LNCaP clone FGC (cell line): ENCODE measurements around the gene EVC2.

Source experiments
- DNase-seq: peaks from one replicate; pipeline ENCODE4 v3.0.0-alpha.2; 2011; ENCODE audit warnings: low read depth
- H3K4me3 ChIP-seq: 2 replicates; pipeline ENCODE4 v1.5.1; 2011; ENCODE audit warnings: mild to moderate bottlenecking, low read depth, low read length, control low read depth
- CTCF ChIP-seq: IDR thresholded peaks from 2 replicates; pipeline ENCODE4 v1.5.1; 2012; ENCODE audit warnings: mild to moderate bottlenecking; ENCODE audit not compliant: control insufficient read depth, insufficient read depth; ENCODE audit errors: extremely low read depth

EVC2 gene

GRCh38 chr4:5701971-5702370, 6.4 kb downstream of the EVC2 start:
- TF ChIP-seq CTCF: no peak
- H3K4me3 ChIP-seq: no peak overlapping the region
- DNase-seq: no peak

DNA sequence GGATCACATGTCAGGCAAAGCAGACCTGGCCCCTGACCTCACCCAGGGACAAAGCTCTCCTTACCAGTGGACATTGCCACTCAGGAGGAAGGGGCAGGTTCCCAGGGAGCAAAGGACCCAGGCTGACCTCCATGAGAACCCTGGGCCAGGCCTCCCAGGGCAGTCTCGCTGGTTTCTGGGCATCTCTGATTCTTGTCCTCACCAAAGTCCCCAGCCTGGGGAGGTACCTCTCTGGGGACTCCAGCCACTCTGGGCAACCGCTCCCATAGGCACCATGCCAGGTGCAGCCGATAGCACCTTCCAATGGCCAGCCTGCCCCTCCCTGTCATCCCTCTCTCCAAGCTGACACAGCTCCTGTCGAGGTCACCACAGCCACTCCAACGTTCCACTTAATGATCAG, 7.9 kb downstream of the EVC2 start:
- TF ChIP-seq CTCF: no peak
- H3K4me3 ChIP-seq: no peak overlapping the region
- no peak for DNase-seq

- no peak for DNase-seq
- no peak for TF ChIP-seq CTCF
- H3K4me3 ChIP-seq: no peak overlapping the region
Observed at GRCh38 chr4:5696341-5696740, 12.0 kb downstream of the EVC2 start.

DNA sequence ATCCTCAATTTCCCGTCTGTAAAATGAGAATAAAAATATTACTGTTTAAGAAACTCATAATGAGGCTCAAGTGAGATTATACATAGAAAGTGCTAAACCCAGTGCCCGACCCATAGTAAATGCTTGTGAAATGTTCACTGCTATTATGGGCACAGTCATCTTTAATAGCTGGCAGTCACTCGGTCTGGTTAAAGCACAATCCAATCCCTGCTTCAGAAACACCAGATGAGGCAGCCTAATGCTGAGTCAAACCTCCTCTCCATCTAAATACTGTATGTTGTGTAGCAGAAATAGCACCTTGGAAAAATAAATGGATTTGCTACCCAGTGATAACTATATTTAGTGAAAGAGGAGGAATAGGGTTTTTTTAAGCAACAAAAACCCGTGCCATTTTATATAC, 14.5 kb downstream of the EVC2 start:
- no peak for DNase-seq
- TF ChIP-seq CTCF: no peak
- no peak overlapping the region for H3K4me3 ChIP-seq

- no peak overlapping the region for H3K4me3 ChIP-seq
- no peak for TF ChIP-seq CTCF
- no peak for DNase-seq
Observed at GRCh38 chr4:5691491-5692132, 16.7 kb downstream of the EVC2 start.

GRCh38 chr4:5689065-5689464, 19.3 kb downstream of the EVC2 start:
- TF ChIP-seq CTCF: no peak

DNA sequence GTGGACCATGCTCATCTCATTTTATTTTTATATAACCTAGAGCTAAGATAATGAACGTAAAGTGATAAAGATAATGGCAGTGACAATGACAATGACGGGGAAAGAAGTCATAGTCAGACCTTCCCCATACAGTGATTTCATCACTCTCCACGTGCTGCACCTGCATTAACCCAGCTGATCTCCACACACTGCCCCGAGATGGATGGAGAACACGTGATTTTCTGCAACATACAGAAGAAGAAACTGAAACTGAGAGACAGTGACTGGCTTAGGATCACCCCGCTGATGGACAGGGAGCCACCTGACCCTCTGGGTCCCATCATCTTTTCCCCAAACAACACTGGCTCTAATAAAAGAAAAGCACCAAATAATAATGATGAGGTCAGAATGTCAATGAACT, 22.0 kb downstream of the EVC2 start:
- no peak for TF ChIP-seq CTCF
- H3K4me3 ChIP-seq: no peak overlapping the region
- no peak for DNase-seq

More at GRCh38 chr4:5689065-5689464, 19.3 kb downstream of the EVC2 start:
- H3K4me3 ChIP-seq: no peak overlapping the region
- DNase-seq: no peak
